HG03571 (cell line): ENCODE data around the gene LSP1.
"Not testable (repeated sequence)": the region's sequence is repeated elsewhere in the genome, so short reads cannot be mapped to it uniquely, and the experiment has no call there.

Experiments
- ATAC-seq: cut with Tn5 transposase; IDR thresholded peaks from one replicate; pipeline ENCODE4 v1.9.1; 2021; ENCODE audit not compliant: unreplicated experiment

Gene LSP1, protein sequence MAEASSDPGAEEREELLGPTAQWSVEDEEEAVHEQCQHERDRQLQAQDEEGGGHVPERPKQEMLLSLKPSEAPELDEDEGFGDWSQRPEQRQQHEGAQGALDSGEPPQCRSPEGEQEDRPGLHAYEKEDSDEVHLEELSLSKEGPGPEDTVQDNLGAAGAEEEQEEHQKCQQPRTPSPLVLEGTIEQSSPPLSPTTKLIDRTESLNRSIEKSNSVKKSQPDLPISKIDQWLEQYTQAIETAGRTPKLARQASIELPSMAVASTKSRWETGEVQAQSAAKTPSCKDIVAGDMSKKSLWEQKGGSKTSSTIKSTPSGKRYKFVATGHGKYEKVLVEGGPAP

DNA sequence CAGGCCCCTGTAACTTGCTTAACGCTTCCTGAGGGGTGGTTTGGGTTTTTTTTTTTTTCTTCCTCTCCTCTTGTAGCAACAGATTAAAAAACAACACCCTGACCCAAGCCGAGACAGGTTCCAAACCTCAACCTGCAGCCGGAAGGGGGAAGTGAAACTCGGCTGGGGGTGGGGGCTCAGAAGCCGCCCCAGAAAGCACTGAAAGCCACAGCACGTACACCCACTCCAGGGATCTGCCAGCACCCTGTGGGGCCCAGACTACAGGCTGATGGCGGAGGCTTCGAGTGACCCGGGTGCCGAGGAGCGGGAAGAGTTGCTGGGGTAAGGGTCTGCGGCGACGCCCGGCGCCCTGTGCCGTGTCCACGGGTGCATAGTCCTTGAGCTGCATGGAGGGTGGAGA is at the start of gene LSP1:
TSS of gene LSP1 (plus strand) at position 208 of the 400 bp plus-strand sequence. CDS start at position 269, 61 bp downstream.
- peak; percentile 38 for ATAC-seq

DNA sequence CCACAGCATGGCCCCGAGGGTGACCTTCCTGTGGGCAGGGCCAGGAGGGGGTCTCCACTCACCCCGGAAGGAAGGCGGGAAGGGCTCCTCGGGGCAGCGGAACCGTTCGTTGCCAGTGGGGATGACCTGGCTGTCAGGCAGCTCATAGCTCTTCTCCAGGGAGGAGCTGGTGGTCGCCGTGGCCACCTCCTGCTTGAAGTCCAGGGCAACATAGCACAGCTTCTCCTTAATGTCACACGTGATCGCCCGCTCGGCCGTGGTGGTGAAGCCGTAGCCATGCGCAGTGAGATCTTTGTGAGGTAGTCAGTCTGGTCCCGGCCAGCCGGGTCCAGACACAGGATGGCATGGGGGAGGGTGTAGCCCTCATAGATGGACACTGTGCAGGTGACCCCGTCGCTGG is 49.6 kb upstream of the LSP1 start:
- ATAC-seq = no peak

DNA sequence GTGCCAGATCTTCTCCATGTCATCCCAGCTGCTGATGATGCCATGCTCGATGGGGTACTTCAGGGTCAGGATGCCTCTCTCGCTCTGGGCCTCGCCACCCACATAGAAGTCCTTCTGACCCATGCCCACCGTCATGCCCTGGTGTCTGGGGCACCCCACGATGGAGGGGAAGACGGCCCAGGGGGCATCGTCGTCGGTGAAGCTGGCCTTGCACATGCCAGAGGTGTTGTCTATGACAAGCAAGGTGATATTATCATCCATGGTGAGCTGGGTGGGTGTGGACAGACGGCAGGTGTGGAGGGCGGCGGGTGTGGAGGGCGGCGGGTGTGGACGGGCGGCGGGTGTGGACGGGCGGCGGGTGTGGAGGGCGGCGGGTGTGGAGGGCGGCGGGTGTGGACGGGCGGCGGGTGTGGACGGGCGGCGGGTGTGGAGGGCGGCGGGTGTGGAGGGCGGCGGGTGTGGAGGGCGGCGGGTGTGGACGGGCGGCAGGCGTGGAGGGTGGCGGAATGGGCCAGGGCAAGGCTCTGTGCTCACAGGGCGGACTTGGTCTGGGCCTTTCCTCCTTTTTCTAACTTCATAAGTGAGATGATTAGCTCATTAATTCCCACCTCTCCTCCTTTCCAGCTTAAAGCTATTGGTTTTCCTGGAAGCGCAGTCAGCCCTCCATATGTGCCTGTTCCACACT is 48.9 kb upstream of the LSP1 start:
- ATAC-seq = not testable (repeated sequence)

DNA sequence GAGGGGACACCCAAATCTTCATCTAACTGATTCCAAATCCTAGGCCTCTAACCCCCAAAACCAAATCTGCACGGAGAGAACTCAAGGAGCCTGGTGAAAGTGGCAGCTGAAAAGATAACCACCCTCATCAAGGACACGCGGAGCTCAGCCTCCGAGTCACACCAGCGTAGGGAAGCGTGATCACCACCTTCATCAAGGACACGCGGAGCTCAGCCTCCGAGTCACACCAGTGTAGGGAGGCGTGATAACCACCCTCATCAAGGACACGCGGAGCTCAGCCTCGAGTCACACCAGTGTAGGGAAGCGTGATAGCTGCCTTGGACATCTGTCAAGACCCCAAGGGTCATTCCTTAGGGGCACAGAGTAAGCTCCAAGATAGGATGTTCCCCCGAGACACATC is 47.4 kb upstream of the LSP1 start:
- no peak for ATAC-seq

DNA sequence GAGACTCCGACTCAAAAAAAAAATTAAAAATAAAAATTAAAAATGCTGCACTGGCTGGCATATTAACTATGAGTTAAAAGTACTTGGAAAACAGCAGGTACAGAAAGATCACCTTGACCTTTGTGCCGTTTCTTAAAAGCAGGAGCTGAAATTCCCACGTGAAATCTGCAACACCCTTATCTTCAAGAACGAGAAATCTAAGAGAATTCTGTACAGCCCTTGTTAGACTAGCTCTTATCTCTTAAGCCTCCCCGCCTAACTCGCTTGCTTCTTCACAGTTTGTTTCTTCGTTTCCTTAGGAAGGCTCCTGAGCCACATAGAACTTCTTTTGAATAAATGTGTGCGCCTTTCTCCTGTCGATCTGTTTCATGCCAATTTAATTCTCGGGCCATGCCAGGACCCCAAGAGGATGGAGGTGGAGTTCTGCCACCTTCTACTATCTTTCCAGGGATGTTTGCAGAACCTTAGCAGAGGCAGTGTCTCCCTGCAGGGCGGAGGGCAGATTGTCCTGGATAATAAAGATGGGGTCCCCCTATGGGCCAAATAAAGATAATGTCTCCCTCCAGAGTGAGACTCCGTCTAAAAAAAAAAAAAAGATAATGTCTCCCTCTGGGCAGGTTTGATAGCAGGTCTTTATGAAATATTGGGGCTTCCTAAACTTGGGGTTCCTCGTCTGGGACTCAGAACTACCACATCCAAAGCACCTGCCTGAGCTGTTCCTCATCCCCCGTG is 45.5 kb upstream of the LSP1 start:
- ATAC-seq = no peak

DNA sequence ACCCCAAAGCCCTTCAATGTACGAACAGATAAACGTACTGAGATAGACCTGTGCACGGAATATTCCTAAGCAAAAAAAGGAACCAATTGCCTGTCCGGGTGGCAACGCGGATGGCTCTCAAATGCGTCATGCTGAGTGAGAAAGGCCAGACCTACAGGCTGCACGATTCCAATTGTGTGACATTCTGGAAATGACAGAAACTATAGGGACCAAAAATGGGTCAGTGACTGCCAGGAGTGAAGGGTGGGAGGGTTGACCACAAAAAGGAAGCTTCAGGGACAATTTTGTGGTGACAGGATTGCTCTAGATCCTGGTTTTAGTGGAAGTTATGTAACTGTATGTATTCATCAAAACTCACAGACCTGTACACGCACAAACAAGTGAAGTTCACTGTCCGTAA is 42.1 kb upstream of the LSP1 start:
- no peak for ATAC-seq

DNA sequence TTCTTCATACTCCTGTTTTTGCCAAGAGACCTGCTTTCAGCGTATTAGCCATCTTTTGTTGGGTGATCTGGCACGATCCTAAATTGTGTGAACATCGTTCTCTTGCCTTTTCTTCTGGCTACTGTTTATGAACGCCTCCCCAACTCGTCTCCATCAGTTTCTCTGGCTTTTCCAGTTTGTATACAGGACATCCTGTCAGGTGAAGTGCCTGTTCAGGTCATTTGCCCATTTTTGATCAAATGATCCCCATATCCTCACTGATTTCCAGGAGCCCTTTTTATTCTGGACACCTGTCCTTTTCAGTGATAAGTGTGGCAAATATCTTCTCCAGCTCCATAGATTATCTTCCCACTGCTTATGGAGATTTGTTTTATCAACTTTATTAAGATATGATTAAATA is 40.6 kb upstream of the LSP1 start:
- no peak for ATAC-seq

DNA sequence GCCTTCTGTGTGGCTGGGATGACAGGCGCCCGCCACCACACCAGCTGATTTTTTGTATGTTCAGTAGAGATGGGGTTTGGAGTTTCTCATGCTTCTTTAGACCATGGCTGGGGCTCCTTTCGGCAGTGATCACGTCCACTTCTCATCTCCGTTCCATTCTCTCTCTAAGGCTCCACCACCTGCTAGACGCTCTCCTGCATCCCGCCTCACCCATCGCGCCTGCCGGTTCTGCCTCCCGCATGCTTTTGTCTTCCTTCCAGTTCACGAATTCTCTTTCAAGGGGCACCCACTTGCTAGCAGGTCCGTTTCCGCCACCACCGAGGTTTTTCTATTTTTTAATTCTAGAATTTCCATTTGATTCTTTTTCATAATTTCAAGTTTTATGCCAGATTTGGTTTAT is 40.1 kb upstream of the LSP1 start:
- ATAC-seq = no peak

DNA sequence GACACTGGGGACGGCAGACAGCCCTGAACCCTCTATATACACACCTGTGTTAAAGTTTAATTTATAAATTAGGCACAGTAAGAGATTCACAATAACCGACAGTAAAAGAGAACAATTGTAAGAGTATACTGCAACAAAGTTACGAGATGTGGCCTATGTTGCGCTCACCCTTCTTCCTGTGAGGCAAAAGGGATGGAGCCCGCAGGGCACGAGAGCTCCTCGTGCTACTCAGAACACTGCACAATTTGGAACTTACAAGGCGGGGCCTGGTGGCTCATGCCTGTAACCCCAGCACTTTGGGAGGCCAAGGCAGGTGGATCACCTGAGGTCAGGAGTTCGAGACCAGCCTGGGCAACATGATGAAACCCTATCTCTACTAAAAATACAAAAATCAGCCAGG is 39.5 kb upstream of the LSP1 start:
- ATAC-seq = not testable (repeated sequence)

DNA sequence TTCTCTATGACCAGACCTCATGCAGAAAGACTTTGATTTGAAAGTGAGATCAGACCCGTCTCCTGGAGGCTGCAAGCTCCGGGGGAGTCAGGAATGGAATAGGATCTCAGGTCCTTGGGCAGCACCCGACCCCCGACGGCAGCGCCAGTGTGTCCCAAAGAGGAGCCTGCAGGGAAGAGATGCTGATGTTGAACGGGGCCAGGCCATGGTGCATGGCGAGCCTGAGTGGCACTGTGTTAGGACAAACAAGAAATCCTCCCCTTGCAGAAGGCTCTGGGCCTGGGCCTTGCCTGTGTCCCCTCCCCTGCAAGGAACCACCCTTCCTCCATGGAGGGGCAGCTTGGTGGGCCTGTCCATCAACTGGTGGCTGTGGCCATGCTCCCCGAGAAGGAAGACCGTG is 38.2 kb upstream of the LSP1 start:
- no peak for ATAC-seq

DNA sequence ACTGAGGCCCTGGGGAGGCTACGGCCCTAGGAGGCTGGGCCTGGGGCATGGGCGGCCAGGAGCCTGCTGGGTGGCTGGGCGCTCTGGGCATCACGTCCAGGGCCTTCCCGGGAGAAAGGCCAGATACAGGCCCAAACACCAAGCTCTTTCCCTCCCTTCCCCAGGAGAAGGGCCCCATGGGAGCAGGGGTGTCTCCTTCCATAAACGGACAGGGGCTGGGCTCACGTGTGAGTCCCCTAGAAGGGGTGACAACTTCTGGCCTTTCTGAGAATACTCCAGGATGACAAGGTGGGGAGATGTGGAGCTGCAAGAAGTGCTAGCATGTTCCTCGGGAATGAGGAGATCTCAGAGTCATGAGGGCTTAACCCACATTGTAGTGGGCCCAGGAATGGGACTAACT is 37.6 kb upstream of the LSP1 start:
- ATAC-seq = no peak

DNA sequence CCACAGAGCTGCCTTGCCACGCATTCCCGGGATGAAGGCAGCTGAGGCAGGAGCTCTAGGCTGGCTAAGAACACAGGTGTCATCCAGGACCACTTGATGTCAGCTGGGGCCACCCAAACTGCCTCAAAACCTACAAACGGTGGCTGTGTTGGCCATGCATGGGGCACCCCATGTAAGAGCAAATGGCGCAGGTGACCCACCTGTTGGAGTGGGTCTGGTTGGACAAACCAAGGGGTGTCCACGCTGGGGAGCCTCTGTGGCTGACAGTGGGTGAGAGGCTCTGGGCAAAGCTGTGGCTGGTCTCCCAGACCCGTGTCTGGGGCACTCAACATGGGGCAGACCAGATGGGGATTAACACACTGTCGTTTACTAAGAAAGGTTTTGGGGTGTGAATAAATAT is 37.1 kb upstream of the LSP1 start:
- ATAC-seq = no peak

DNA sequence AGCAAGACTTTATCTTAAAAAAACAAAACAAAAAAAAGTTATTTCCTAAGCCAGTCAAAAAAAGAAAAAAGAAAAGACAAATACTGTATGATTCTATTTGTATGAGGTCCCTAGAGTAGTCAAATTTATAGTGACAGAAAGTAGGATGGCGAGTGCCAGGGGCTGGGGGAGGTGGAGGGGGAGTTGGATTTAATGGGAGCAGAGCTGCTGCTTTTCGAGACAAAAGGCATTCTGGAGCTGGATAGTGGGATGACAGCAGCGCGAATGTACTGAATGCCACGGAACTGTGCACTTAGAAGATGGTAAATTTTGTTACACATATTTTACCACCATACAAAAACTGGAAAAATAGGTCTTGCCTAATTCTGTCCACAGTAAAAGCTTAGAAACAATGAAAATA is 35.9 kb upstream of the LSP1 start:
- no peak for ATAC-seq

DNA sequence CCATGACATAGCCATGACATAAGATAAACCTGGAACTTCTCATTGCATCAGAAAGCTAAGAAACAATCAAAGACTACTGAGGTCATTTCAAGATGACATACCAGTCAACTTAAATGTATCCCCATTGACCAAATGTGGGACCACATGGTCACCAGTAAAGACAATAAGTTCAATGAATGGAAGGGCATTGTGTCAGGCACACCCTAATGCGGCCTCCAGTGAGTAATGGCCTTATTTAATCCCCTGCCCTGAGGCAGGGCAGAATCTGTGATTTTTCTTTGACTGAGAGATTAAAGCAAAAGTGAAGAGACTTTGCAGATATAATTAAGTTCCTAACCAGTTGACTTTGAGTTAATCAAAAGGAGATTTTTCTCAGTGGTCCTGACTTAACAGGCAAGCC is 35.4 kb upstream of the LSP1 start:
- ATAC-seq = no peak

DNA sequence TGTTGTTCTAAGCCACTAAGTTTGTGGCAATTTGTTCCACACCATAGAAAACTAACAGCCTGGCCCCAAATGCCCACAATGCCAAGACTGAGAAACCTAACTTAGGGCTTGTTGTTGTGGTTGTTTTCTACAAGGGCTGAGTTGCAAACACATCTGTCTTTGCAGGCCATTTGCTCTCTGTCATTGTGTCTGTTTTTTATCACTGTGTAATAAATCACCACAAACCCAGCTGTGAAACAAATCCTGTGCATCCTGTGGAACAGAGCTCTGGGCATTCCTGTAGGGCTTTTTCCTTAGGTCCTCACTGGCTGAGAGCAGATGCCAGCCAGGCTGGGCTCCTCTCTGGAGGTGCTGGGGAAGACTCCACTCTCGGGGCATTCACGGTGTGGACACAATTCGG is 33.8 kb upstream of the LSP1 start:
- ATAC-seq = no peak

DNA sequence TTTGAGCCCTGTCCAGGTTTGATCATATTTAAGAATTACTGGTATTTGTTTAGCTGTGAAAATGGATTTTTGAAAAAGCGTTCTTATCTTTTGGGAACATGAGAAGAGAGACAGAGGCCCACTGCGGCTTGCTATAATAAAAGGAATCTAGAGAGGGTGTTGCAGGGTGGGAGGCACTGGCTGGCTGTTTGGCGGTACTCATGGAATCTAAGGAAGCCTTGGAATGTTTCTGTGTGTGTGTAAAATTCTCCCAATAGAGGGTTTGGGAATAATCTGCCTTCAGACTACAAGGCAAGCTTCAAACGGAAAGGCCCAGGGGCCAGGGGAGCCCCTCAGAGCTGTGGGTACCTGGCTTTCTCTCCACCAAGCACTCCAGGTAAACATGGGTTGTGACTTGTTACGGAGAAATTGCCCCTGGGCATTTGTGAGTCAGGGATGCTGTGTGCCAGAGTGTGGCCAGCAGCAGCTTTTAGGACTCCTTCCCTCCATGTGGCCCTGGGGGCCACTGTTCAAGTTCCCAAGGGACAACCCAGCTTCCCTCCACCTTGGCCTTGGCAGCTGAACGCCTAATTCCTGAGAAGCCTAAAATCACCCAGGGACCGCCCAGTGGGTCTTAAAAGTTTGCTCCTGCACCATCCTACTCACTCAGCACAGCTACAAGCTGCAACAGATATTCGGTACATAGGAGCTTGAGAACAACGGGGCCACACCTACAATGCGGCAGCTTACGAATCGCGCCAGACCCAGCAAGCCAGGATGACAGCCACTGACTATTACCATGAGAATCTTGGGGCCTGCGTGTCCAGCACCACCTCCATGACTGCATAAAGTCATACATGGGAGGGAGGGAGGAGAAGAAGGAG is 32.2 kb upstream of the LSP1 start:
- ATAC-seq = no peak

DNA sequence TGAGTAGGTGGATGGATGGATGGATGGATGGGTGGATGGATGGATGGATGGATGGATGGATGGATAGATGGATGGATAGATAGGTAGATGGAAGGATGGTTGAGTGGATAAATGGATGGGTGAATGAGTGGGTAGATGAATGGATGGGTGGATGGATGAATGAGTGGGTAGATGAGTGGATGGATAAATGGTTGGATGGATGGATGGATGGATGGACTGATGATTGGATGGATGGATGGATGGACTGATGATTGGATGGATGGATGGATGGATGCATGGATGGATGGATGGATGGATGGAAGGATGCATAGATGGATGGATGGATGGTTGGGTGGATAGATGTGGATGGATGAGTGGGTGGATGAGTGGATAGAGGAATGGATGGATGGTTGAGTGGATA is 31.3 kb upstream of the LSP1 start:
- no peak for ATAC-seq

DNA sequence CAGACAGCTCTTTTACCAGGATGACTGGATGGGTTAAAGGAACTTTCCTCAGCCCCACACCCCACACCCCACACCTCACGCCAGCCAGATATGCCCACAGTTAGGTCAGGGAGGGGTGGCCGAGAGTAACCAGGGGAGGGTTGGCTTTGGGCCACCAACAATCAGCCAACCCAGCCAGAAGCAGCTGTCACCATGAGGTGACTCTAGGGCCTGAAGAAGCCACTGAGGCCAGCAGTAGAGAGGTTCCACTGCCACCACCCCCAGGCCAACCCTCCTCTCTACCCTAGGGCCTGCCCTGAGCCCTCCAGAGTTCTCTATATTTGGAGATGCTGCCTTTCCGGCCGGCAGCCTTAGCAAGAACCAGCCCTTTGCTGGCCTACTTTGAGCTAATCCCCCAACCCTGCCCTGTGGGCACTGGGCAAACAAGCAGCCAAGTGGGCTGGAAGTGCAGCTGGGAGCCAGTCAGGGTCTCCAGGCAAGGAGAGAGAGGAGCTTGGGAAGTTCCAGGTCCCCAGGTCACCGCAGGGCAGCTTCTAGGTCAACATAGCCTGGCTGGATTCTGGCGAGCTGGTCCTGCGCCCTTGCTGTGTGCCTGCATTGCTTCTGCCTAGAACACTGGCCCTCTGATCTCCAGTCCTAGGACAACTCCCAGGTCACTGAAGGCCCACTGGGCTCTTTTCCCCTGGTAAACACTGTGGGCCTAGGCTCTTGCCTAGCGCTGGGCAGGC is 30.1 kb upstream of the LSP1 start:
- ATAC-seq = no peak

DNA sequence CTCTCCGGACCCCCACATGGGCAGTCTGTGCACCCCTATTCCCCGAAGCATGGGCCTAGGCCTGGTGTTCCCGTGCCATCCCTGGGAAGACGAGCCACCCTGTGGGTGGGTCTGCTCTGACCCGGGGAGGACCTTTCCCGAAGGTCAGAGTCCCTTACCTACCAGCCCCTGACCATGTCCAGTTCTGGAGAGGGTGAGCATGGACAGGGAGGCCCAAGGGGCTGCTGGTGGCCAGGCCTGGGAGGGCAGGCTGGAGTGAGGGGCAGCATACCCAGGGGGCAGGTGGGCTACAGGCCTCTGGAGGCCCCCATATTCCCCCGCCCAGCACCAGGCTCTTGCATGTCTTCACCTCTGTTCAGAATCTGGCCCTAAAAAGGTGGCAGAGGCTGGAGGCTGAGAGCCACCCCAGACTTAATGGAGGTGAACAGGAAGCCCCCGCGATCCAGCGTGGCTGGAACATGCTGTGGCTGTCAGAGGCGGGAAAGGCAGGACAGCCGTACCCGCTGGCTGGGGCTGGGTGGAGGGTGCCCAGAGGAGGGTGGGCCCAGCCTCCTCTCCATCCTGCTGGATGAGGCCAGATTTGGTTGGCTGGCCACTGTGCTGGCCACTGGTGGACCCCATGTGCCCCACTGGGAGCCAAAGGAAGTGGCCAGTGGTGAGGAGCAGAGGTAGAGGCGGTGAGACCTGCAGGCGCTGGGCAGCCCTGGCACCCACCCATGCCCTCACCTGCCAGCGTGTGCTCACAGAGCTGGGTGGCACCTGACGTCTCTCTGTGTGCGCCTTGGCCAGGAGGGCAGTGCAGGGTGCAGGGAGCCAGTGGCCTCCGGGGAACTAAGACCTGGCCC is 29.3 kb upstream of the LSP1 start:
- ATAC-seq = no peak
